DMS53 treated with DMSO at 0.1 percent for 48 hours (cell line): ENCODE results near the gene FGF19.

Source experiments
- DNase-seq: peaks from one replicate; lab custom pipeline; 2025; ENCODE audit not compliant: unreplicated experiment; lab: John Stamatoyannopoulos, UW

FGF19 gene

GRCh38 chr11:69718912-69719311 is 15.1 kb upstream of the FGF19 start:
- no peak for DNase-seq

- DNase-seq, result no peak
These were observed 14.3 kb upstream of the FGF19 start for GRCh38 chr11:69718147-69718546.

GRCh38 chr11:69716891-69717747 is 13.3 kb upstream of the FGF19 start:
- DNase-seq, result no peak

- no peak for DNase-seq
These were observed 12.3 kb upstream of the FGF19 start for GRCh38 chr11:69716099-69716498.

GRCh38 chr11:69715446-69715845 is 11.6 kb upstream of the FGF19 start:
- no peak for DNase-seq

- no peak for DNase-seq
These were observed 8.3 kb upstream of the FGF19 start for GRCh38 chr11:69711822-69712801.

GRCh38 chr11:69708736-69709401 is 5.0 kb upstream of the FGF19 start:
- DNase-seq, result no peak

- DNase-seq, result no peak
These were observed 3.4 kb upstream of the FGF19 start for GRCh38 chr11:69707176-69707575.

- DNase-seq, result no peak
These were observed 2.3 kb upstream of the FGF19 start for GRCh38 chr11:69705901-69706787.

- DNase-seq, result no peak
These were observed 1.6 kb upstream of the FGF19 start for GRCh38 chr11:69705351-69705811.

GRCh38 chr11:69704508-69705253 is 859 bp upstream of the FGF19 start:
- DNase-seq, result no peak

- DNase-seq, result no peak
These were observed 412 bp downstream of the FGF19 start for GRCh38 chr11:69703453-69703767.

GRCh38 chr11:69702769-69703452 is 911 bp downstream of the FGF19 start:
- DNase-seq, result no peak

- no peak for DNase-seq
These were observed 1.6 kb downstream of the FGF19 start for GRCh38 chr11:69702239-69702691.

GRCh38 chr11:69700278-69701140 is 3.3 kb downstream of the FGF19 start:
- DNase-seq, result peak; percentile 76

GRCh38 chr11:69699213-69699612 is 4.6 kb downstream of the FGF19 start:
- DNase-seq, result no peak

GRCh38 chr11:69698362-69698761 is 5.5 kb downstream of the FGF19 start:
- no peak for DNase-seq

- DNase-seq, result no peak
These were observed 6.0 kb downstream of the FGF19 start for GRCh38 chr11:69697861-69698260.
